GM19035 (cell line): ENCODE measurements around the gene ABCB1.
A peak's percentile ranks its signal among the peaks of the same experiment; 100 is the strongest.
"Not testable (repeated sequence)": the region's sequence is repeated elsewhere in the genome, so short reads cannot be mapped to it uniquely, and the experiment has no call there.

ENCODE experiments used
- ATAC-seq: cut with Tn5 transposase; IDR thresholded peaks from one replicate; pipeline ENCODE4 v1.9.1; 2021; ENCODE audit not compliant: unreplicated experiment

Gene ABCB1

DNA sequence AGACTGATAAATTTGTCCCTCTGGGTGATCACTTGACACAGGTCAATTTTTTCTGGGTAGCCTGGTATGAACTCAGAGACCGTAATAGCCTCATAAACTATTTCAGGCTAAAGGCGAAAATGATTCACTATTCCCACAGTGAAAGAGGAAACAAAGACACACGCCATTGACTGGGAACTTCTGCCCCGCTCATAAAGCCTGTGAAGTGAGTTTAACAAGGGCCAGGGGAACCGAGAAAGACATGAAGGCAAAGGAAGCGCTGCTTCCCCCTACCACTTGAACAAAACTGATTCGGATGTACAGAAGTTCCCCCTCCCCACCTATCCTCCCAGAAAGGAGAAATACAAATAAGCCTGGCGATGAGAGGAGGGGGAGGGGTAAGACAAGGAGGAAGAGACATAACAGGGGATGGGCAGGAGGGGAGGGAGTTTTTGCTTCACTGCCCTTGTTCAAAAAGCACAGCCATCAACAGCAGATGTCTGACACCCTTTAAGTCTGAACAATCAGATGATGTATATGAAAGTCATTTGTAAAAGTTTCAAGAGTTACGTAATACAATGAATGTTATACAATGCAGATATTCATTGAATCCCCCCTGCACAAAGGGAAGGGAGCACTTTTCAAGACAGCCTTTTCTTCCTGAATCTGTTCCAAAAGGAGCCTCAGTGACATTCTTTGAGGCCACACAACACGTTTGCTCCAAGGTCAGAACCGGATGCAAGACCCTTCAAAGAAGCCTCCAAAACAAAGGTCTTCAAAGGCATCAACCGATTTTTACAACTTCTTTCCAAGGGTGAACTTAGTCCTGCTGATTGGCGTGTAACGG lies 125.9 kb downstream of the ABCB1 start:
- ATAC-seq, result peak; percentile 68

DNA sequence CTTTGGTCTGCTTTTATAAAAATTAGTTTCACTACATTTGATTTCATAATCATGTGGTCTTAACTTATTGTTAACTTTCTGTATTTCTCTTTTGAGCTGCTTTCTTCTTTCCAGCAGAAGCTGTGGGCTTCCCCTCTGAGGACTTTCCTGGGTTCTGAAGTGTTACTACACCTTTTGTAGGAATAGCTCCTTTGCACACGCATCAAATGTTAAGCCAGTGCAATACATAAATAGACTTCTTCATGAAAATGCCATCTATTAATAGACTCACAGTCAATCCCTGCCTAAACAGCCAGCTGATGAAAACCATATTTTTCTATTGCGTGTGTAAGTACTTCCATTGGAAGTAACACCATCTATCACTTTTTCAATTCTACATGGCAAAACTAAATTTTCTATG lies 126.7 kb downstream of the ABCB1 start:
- no peak for ATAC-seq

DNA sequence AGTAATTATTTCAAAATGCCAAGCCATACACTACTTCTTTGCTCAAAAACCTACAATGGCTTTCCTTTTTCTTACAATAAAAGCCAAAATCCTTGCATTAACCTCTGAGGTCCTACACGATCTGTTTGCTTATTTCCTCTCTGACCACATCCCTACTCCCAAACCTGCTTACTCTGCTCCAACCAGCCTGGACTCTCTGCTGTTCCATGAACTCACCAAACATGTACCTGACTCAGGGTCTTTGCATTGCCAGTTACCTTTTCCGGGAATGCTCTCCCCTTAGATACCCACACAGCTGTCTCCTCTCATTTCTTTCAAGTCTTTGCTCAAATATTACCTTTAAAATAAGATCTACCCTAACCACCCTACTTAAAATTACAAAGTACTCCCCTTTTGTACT lies 127.5 kb downstream of the ABCB1 start:
- no peak for ATAC-seq

DNA sequence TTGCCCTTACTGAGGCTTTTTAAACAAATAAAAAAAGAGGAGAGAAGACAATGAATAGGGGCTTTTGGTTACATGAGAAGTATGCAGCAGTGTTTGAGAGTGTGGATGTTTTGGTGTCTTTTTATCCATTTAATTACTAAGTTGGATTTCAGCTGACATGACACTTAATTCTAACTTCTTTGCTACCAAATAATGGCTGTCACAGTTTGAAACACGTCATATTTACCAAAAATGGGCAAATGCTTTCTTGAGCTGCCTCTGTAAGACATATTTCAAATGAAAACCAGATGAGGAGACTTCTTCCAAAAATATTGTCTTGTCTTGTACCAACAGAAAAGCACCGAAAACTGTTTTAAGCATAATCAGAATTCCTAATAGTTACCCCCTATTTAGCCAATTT lies 129.2 kb downstream of the ABCB1 start:
- no peak for ATAC-seq

DNA sequence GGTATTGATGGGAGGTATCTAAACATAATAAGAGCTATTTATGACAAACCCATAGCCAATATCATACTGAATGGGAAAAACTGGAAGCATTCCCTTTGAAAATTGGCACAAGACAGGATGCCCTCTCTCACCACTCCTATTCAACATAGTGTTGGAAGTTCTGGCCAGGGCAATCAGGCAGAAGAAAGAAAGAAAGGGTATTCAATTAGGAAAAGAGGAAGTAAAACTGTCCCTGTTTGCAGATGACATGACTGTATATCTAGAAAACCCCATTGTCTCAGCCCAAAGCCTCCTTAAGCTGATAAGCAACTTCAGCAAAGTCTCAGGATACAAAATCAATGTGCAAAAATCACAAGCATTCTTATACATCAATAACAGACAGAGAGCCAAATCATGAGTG lies 131.5 kb downstream of the ABCB1 start:
- ATAC-seq, result not testable (repeated sequence)

DNA sequence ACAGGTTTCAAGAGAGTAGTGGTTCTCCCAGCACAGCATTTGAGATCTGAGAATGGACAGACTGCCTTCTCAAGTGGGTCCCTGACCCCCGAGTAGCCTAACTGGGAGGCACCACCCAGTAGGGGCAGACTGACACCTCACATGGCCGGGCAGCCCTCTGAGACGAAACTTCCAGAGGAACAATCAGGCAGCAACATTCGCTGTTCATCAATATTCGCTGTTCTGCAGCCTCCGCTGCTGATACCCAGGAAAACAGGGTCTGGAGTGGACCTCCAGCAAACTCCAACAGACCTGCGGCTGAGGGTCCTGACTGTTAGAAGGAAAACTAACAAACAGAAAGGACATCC lies 135.2 kb downstream of the ABCB1 start:
- ATAC-seq, result not testable (repeated sequence)

DNA sequence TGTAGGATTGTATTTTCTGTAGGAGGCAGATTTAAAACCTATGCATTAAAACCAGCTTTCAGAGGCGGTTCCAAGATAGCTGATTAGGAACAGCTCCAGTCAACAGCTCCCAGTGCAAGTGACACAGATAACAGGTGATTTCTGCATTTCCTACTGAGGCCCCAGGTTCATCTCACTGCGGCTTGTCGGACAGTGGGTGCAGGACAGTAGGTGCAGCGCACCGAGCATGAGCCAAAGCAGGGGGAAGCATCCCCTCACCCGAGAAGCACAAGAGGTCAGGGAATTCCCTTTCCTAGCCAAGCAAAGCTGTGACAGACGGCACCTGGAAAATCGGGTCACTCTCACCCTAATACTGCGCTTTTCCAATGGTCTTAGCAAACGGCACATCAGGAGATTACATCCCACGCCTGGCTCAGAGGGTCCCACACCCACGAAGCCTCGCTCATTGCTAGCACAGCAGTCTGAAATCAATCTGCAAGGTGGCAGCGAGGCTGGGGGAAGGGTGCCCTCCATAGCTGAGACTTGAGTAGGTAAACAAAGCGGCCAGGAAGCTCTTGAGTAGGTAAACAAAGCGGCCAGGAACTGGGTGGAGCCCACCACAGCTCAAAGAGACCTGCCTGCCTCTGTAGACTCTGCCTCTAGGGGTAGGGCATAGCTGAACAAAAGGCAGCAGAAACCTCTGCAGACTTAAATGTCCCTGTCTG lies 135.7 kb downstream of the ABCB1 start:
- ATAC-seq, result not testable (repeated sequence)

DNA sequence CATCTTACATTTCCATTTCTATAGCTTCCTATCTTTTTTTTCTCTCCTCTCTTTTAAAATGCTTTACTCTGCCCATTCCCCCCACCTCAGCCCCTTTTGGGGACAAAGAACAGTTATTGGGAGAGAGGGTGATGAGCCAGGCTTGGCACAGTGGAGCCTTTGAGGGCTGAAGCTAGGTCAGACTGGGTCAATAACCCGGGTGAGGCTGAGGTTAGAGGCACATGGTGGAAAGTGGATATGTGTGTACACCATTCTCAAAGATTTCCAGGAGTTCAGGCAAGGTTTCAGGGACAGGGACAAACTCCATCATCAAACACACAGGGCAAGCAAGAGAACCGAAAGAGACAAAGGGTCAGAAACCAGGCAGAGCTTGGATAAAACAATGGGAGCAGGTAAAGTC lies 136.7 kb downstream of the ABCB1 start:
- ATAC-seq, result no peak

DNA sequence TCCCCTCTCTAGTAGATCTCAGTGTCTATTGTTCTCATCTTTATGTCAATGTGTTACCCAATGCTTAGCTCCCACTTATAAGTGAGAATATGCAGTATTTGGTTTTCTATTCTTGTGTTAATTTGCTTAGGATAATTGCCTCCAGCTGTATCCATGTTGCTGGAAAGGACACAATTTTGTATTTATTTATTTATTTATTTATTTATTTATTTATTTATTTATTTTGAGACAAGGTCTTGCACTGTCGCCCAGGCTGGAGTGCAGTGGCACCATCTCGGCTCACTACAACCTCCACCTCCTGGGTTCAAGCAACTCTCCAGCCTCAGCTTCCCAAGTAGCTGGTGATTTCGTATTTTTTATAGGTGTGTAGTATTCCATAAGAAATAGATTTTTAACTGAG lies 140.2 kb downstream of the ABCB1 start:
- ATAC-seq, result not testable (repeated sequence)

DNA sequence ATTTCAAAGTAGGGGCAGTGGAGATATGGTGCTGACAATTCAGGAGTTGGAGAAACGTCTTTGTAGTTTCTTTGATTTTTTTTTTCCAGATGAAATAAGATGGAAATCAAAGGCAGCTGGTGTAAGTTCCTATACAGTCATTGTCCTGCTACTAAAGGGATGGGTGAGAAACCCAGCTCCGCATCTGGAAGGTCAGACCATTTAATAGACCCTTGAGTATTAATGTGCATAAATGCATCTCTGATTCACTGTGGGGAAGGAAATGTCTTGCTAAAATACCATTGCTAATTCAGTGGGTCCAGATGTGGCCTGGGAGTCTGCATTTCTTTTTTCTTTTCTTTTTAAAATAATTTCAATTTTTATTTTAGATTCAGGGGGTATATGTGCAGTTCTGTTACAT lies 140.7 kb downstream of the ABCB1 start:
- ATAC-seq, result no peak

DNA sequence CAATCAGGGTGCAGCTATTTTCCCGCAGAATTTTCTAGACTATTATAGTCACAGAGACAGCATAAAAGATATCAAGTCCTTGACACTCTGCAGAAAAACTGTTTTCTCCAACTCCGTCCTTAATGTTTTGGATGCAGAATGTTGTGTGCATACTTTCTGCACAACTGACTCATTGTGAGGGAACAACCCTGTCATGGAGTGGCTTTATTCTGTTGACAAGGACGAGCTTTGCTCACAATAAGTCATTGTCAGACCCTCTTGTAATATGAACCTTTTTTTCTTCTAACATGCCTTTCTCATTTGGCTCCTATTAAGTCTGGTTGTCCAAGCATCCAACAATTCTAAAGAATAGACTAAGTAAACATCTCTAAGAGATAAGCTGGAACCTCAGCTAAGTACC lies 142.5 kb downstream of the ABCB1 start:
- no peak for ATAC-seq

DNA sequence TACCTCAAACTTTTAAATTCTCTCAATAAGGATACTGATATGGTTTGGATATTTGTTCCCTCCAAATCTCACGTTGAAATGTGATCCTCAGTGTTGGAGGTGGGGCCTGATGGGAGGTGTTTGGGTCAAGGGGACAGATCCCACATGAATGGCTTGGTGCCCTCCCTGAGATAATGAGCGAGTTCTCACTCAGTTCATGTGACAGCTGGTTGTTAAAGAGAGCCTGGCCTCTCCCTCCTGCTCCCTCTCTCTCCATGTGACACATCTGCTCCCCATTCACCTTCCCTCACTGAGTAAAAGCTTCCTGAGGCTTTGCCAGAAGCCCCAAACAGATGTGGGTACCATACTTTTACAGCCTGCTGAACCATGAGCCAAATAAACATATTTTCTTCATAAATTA lies 144.4 kb downstream of the ABCB1 start:
- ATAC-seq, result no peak
